CD14-positive monocyte (primary cell): ENCODE data around the gene C10orf71. TPM values are rescaled to one million over a fixed set of nuclear protein-coding genes. Genes with fewer than 3 reads are reported as not detected.

Experiments used
- DNase-seq, 3 donors: peaks; one replicate each; pipeline ENCODE4 v3.0.0-alpha.2; 2011 to 2022
- H2AFZ ChIP-seq: 2 replicates; pipeline ENCODE4 v1.6.0; 2012; ENCODE audit warnings: mild to moderate bottlenecking, low read depth, low read length, inconsistent platforms; ENCODE audit not compliant: insufficient read depth, poor library complexity, severe bottlenecking
- H3K27ac ChIP-seq, 2 donors: 1 replicate in 1 of 2; 2 replicates in 1 of 2; pipeline ENCODE4 v1.5.1; 2012 to 2013; ENCODE audit warnings: low read length in 2 of 2, control low read depth in 1 of 2, inconsistent platforms in 1 of 2, low read depth in 1 of 2, mild to moderate bottlenecking in 1 of 2
- H3K27me3 ChIP-seq, 2 donors: one replicate each; pipeline versions ENCODE4 v1.6.0 to v1.6.1; 2011 to 2013; ENCODE audit warnings: low read length in 2 of 2; ENCODE audit not compliant: control insufficient read depth in 2 of 2, insufficient read depth in 2 of 2
- H3K36me3 ChIP-seq, 2 donors: replicated peaks in 1 of 2; 1 replicate in 1 of 2; 2 replicates in 1 of 2; pipeline versions ENCODE4 v1.5.1 to v1.6.1; 2012 to 2013; ENCODE audit warnings: low read length in 2 of 2, control low read depth in 1 of 2, inconsistent platforms in 1 of 2, mild to moderate bottlenecking in 1 of 2; ENCODE audit not compliant: insufficient read depth in 2 of 2, control insufficient read depth in 1 of 2
- H3K4me1 ChIP-seq, 2 donors: 1 replicate in 1 of 2; 2 replicates in 1 of 2; pipeline versions ENCODE4 v1.5.1 to v1.6.1; 2012 to 2013; ENCODE audit warnings: low read length in 2 of 2, control low read depth in 1 of 2, inconsistent platforms in 1 of 2, mild to moderate bottlenecking in 1 of 2, moderate library complexity in 1 of 2; ENCODE audit not compliant: insufficient read depth in 2 of 2, control insufficient read depth in 1 of 2
- H3K4me2 ChIP-seq: replicated peaks from 2 replicates; pipeline ENCODE3; 2012; ENCODE audit warnings: low read length, moderate library complexity, mild to moderate bottlenecking; ENCODE audit not compliant: poor library complexity, severe bottlenecking; ENCODE audit errors: extremely low read depth
- H3K4me3 ChIP-seq, 3 experiments: fragments of 200-600 bp in 1 of 3; sonication (generic) in 1 of 3; replicated peaks in 1 of 3; 1 replicate in 2 of 3; 2 replicates in 1 of 3; pipeline ENCODE4 v1.5.1; 2011 to 2013; ENCODE audit warnings: low read length in 3 of 3, mild to moderate bottlenecking in 3 of 3, control low read depth in 2 of 3, low read depth in 2 of 3, inconsistent platforms in 1 of 3, moderate library complexity in 1 of 3
- H3K79me2 ChIP-seq: 2 replicates; pipeline ENCODE4 v1.6.0; 2012; ENCODE audit warnings: mild to moderate bottlenecking, control low read depth, inconsistent platforms, low read length, moderate library complexity; ENCODE audit not compliant: insufficient read depth
- H3K9ac ChIP-seq: 2 replicates; pipeline ENCODE4 v1.6.0; 2017; ENCODE audit warnings: low read length, mild to moderate bottlenecking; ENCODE audit not compliant: insufficient read depth, poor library complexity, severe bottlenecking
- H3K9me3 ChIP-seq, 2 donors: replicated peaks in 1 of 2; 1 replicate in 1 of 2; 2 replicates in 1 of 2; pipeline versions ENCODE4 v1.5.1 to v1.6.1; 2012 to 2013; ENCODE audit warnings: low read length in 2 of 2, control low read depth in 1 of 2; ENCODE audit not compliant: control insufficient read depth in 1 of 2, insufficient read depth in 1 of 2
- H4K20me1 ChIP-seq: 2 replicates; pipeline ENCODE4 v1.6.0; 2012; ENCODE audit warnings: mild to moderate bottlenecking, low read length, control low read depth, moderate library complexity; ENCODE audit not compliant: insufficient read depth
- H3K27ac Mint-ChIP-seq, 7 donors: one replicate each; pipeline ENCODE4 v1.8.0; 2020; ENCODE audit warnings: mild to moderate bottlenecking in 7 of 7, mixed read lengths in 7 of 7, moderate library complexity in 6 of 7, inconsistent platforms in 2 of 7
- H3K27me3 Mint-ChIP-seq, 3 donors: one replicate each; pipeline ENCODE4 v1.8.0; 2021 to 2022; ENCODE audit warnings: low read depth in 3 of 3, mild to moderate bottlenecking in 3 of 3, mixed read lengths in 3 of 3, moderate library complexity in 3 of 3, inconsistent platforms in 1 of 3
- H3K36me3 Mint-ChIP-seq, 2 donors: one replicate each; pipeline ENCODE4 v1.8.0; 2020; ENCODE audit warnings: mixed read lengths in 2 of 2, inconsistent platforms in 1 of 2, mild to moderate bottlenecking in 1 of 2
- H3K4me1 Mint-ChIP-seq: one replicate; pipeline ENCODE4 v1.8.0; 2020; ENCODE audit warnings: mild to moderate bottlenecking, mixed read lengths
- H3K4me3 Mint-ChIP-seq, 2 donors: one replicate each; pipeline ENCODE4 v1.8.0; 2020; ENCODE audit warnings: mild to moderate bottlenecking in 2 of 2, mixed read lengths in 2 of 2, moderate library complexity in 1 of 2
- H3K9me3 Mint-ChIP-seq, 7 donors: one replicate each; pipeline ENCODE4 v1.8.0; 2020 to 2022; ENCODE audit warnings: mixed read lengths in 7 of 7, mild to moderate bottlenecking in 6 of 7, moderate library complexity in 6 of 7, inconsistent platforms in 2 of 7
- CTCF ChIP-seq: fragments of 200-600 bp; IDR thresholded peaks from one replicate; pipeline ENCODE4 v1.8.0; 2022; ENCODE audit warnings: antibody characterized with exemption, mild to moderate bottlenecking
- WGBS: methylation state at CpG from one replicate; pipeline ENCODE4 v1.1.5; 2013; ENCODE audit warnings: missing lambda C conversion rate; ENCODE audit not compliant: insufficient coverage; 5-methylcytosine and 5-hydroxymethylcytosine counted together
- intact Hi-C, 2 donors: fragments of 100-400 bp; cut with micrococcal nuclease; formaldehyde crosslinking; loops; one replicate each; pipeline versions ENCODE4 v1.15.0 to v1.15.1; 2023
- polyA plus RNA-seq, 3 donors: library from polyadenylated mRNA; depleted of rRNA in 1 of 3; unstranded in 2 of 3; stranded (reverse) in 1 of 3; fragments of 300-500 nt in 2 of 3; fragments of >200 nt in 1 of 3; fragmentation: Illumina TruSeq in 2 of 3; gene quantifications; 1 replicate in 2 of 3; 2 replicates in 1 of 3; pipeline ENCODE4 v1.2.3, GENCODE V29; 2012 to 2021

The C10orf71 gene
- polyA plus RNA-seq, 3 donors, result not detected

GRCh38 chr10:49363309-49364031 lies 64.5 kb downstream of the C10orf71 start:
- H3K27ac ChIP-seq, result no peak overlapping the region
- WGBS, result 96% methylated on average over 6 of the region's 8 CpGs
- Mint-ChIP-seq H3K4me3 (peak overlapping the region in 1 of 2 donors; percentile 73), H3K9me3 (peaks cover 0 to 3% (median 0%) of the 10 kb centered on the region in 7 donors), H3K27ac (peak overlapping the region in 4 of 7 donors; percentile 92 to 97 (median 94)), H3K4me1 (peaks cover 34% of the 10 kb centered on the region), H3K36me3 (peaks cover 0 to 3% of the 10 kb centered on the region in 2 donors), H3K27me3 (peaks cover 0 to 12% (median 4%) of the 10 kb centered on the region in 3 donors)
- H4K20me1 ChIP-seq, result no peaks in the 10 kb centered on the region
- intact Hi-C loops, result loop anchor here in 1 of 2 donors (10.0 kb wide), 1 partner anchor 49 kb away; no protein-coding TSS in a partner anchor
- H3K4me2 ChIP-seq, result no peak overlapping the region
- no peaks in the 10 kb centered on the region for H3K9me3 ChIP-seq
- peaks cover 33 to 41% of the 10 kb centered on the region in 2 donors for H3K4me1 ChIP-seq
- H3K79me2 ChIP-seq, result no peaks in the 10 kb centered on the region
- no peak overlapping the region for H3K4me3 ChIP-seq
- H3K9ac ChIP-seq, result no peak overlapping the region
- no peaks in the 10 kb centered on the region for H3K36me3 ChIP-seq
- TF ChIP-seq CTCF, result no peak
- no peak for DNase-seq
- no peaks in the 10 kb centered on the region for H3K27me3 ChIP-seq
- H2AFZ ChIP-seq, result no peak overlapping the region

- no peak overlapping the region for H3K9ac ChIP-seq
- no peak overlapping the region for H3K27ac ChIP-seq
- H3K9me3 ChIP-seq, result no peaks in the 10 kb centered on the region
- H2AFZ ChIP-seq, result no peak overlapping the region
- no peak for TF ChIP-seq CTCF
- no peak overlapping the region for H3K4me3 ChIP-seq
- no peak for DNase-seq
- H3K4me2 ChIP-seq, result no peak overlapping the region
- H3K9me3 Mint-ChIP-seq, result peaks cover 0 to 3% (median 0%) of the 10 kb centered on the region in 7 donors
- H3K4me1 Mint-ChIP-seq, result peaks cover 30% of the 10 kb centered on the region
- intact Hi-C loops, result loop anchor here in 1 of 2 donors (10.0 kb wide), 1 partner anchor 49 kb away; no protein-coding TSS in a partner anchor
- H3K27me3 Mint-ChIP-seq, result peaks cover 2 to 12% (median 4%) of the 10 kb centered on the region in 3 donors
- 100% methylated on average over 1 of the region's 5 CpGs for WGBS
- H3K27me3 ChIP-seq, result no peaks in the 10 kb centered on the region
- no peak overlapping the region for H3K27ac Mint-ChIP-seq
- no peaks in the 10 kb centered on the region for H3K36me3 ChIP-seq
- no peaks in the 10 kb centered on the region for H4K20me1 ChIP-seq
- peaks cover 33 to 37% of the 10 kb centered on the region in 2 donors for H3K4me1 ChIP-seq
- peaks cover 0 to 3% of the 10 kb centered on the region in 2 donors for H3K36me3 Mint-ChIP-seq
- no peak overlapping the region for H3K4me3 Mint-ChIP-seq
- no peaks in the 10 kb centered on the region for H3K79me2 ChIP-seq
Measured at GRCh38 chr10:49364051-49364450, 65.1 kb downstream of the C10orf71 start.
